ENCODE results near the gene CFAP74.

CFAP74 gene

DNA sequence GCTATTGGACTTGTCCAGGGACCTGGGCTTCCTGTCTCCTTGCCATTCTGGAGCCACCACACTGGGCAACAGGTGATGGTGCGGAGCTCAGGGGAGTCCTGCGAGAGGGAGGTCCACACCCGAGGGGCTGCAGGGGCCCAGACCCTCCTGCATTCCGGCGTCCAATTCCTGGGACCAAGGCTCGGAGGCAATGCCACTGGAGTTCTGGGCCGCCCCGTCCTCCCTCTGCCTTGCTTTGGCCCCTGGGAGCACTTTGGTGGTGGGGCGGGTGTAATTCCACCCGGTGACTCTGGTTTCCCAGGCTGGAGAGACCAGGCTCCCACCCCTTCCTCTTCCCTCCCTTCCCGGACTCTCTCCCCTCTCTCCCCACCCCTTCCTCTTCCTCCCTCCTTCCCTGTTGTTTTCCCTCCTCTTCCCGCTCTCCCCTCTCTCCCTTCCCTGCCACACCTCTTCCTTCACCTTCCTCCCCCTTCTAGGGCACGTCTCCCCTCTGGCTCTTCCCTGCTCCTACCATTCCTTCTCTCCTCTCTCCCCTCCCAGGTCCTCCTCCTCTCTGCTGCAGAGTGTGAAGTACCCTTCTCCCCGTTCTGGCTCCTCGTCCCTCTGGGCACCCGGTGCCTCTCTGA lies 48.6 kb upstream of the CFAP74 start (continued):
- TF ChIP-seq KLF8 (tag by site-specific recombination; IDR thresholded peaks at IDR 0.05): peak; percentile 58; the same call in 1 of the 2 replicates
- TF ChIP-seq SP2 (tag by site-specific recombination; IDR thresholded peaks at IDR 0.05): peak; percentile 89
- TF ChIP-seq, protein P1, sequence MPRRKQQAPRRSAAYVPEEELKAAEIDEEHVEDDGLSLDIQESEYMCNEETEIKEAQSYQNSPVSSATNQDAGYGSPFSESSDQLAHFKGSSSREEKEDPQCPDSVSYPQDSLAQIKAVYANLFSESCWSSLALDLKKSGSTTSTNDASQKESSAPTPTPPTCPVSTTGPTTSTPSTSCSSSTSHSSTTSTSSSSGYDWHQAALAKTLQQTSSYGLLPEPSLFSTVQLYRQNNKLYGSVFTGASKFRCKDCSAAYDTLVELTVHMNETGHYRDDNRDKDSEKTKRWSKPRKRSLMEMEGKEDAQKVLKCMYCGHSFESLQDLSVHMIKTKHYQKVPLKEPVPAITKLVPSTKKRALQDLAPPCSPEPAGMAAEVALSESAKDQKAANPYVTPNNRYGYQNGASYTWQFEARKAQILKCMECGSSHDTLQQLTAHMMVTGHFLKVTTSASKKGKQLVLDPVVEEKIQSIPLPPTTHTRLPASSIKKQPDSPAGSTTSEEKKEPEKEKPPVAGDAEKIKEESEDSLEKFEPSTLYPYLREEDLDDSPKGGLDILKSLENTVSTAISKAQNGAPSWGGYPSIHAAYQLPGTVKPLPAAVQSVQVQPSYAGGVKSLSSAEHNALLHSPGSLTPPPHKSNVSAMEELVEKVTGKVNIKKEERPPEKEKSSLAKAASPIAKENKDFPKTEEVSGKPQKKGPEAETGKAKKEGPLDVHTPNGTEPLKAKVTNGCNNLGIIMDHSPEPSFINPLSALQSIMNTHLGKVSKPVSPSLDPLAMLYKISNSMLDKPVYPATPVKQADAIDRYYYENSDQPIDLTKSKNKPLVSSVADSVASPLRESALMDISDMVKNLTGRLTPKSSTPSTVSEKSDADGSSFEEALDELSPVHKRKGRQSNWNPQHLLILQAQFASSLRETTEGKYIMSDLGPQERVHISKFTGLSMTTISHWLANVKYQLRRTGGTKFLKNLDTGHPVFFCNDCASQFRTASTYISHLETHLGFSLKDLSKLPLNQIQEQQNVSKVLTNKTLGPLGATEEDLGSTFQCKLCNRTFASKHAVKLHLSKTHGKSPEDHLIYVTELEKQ (tag by site-specific recombination; IDR thresholded peaks at IDR 0.05; ENCODE audit: borderline replicate concordance): no peak
- peak; percentile 88 for TF ChIP-seq ZNF366 (tag by site-specific recombination; conservative IDR thresholded peaks at IDR 0.05)

DNA sequence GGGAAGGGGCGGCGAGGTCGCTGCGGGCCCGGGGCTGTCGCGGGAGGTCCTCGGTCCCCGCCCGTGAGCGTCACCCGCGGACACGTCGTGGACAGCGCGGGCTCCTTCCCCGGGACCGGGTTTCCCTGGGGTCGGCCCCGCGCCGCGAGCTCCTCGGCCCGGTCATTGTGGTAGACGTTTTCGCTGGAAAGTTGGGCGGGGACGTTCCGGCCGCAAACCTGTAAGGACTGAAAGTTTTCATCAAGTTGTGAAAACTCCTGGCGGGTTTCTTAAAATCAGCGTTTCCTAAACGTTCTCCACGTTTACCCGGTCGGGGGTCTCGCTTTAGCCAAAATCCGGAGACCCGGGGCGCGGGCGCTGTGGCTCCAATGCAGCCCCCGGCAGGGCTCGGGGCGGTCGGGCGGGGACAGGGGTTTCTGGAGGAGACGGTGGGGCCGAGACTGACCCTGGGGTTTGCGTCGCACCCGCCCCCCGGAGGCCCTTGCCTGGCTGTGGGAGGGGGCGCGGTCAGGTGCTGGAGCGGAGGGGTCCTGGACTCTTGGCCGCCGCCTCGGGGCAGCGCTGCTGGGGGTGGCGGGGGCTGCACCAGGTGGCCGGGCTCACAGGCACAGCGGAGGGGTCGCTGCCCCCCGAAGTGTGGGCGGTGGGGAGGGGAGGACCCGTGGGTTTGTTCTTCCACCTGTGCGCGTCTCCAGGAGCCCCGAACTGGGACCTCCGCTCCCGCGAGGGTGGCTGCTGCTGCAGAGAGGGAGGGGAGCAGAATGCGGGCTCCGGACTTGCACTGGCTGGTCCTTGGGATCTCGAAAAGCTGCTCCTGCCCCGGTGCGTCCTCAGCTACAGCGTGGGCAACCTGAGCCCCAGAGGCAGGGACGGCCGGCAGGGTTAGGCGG lies 47.5 kb upstream of the CFAP74 start:
- Histone ChIP-seq H3K36me3 (ENCODE audit: control insufficient read depth in 2 of 2, insufficient read depth in 1 of 2, low read length in 2 of 2) (peaks cover 0 to 9% of the 10 kb centered on the region in 2 experiments; a peak in 1 of 3 replicates), H3K9me3 (ENCODE audit: control insufficient read depth, insufficient read depth, low read depth, low read length) (no peaks in the 10 kb centered on the region), H3K27ac (ENCODE audit: extremely low read depth, low read depth, low read length) (peak overlapping the region; percentile 56; the same call in 1 of the 2 replicates), H3K4me3 (ENCODE audit: low read depth, low read length) (peak overlapping the region; percentile 75), H3K4me1 (ENCODE audit: control insufficient read depth, insufficient read depth, low read length) (no peaks in the 10 kb centered on the region; the same call in 1 of the 2 replicates)
- ChIA-PET CTCF (no interaction called here), POLR2A (no interaction called here)
- TF ChIP-seq, protein P2, sequence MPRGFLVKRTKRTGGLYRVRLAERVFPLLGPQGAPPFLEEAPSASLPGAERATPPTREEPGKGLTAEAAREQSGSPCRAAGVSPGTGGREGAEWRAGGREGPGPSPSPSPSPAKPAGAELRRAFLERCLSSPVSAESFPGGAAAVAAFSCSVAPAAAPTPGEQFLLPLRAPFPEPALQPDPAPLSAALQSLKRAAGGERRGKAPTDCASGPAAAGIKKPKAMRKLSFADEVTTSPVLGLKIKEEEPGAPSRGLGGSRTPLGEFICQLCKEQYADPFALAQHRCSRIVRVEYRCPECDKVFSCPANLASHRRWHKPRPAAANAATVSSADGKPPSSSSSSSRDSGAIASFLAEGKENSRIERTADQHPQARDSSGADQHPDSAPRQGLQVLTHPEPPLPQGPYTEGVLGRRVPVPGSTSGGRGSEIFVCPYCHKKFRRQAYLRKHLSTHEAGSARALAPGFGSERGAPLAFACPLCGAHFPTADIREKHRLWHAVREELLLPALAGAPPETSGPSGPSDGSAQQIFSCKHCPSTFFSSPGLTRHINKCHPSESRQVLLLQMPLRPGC (tag by site-specific recombination; IDR thresholded peaks at IDR 0.05): 0 out of 2 replicates have a peak, but pooled peaks have one; percentile 29
- TF ChIP-seq ZNF560 (tag by site-specific recombination; IDR thresholded peaks at IDR 0.05; ENCODE audit: borderline replicate concordance) (no peak), GLIS1 (tag by site-specific recombination; IDR thresholded peaks at IDR 0.05) (peak; percentile 57; the same call in 1 of the 2 replicates), GLIS2 (tag by site-specific recombination; IDR thresholded peaks at IDR 0.05) (peak; percentile 80), ZNF335 (tag by site-specific recombination; conservative IDR thresholded peaks at IDR 0.05) (peak; percentile 23), EGR2 (tag by site-specific recombination; IDR thresholded peaks at IDR 0.05; ENCODE audit: low read depth) (peak; percentile 65), ZNF785 (tag by site-specific recombination; IDR thresholded peaks at IDR 0.05) (0 out of 2 replicates have a peak, but pooled peaks have one; percentile 59), SP2 (tag by site-specific recombination; IDR thresholded peaks at IDR 0.05) (peak; percentile 19; the same call in 1 of the 2 replicates), ZBTB7A (tag by site-specific recombination; IDR thresholded peaks at IDR 0.05; ENCODE audit: low read depth) (peak; percentile 37; the same call in 1 of the 2 replicates), SP3 (tag by site-specific recombination; IDR thresholded peaks at IDR 0.05) (no peak), ZFP37 (tag by site-specific recombination; IDR thresholded peaks at IDR 0.05) (no peak)
- TF ChIP-seq, protein P3, sequence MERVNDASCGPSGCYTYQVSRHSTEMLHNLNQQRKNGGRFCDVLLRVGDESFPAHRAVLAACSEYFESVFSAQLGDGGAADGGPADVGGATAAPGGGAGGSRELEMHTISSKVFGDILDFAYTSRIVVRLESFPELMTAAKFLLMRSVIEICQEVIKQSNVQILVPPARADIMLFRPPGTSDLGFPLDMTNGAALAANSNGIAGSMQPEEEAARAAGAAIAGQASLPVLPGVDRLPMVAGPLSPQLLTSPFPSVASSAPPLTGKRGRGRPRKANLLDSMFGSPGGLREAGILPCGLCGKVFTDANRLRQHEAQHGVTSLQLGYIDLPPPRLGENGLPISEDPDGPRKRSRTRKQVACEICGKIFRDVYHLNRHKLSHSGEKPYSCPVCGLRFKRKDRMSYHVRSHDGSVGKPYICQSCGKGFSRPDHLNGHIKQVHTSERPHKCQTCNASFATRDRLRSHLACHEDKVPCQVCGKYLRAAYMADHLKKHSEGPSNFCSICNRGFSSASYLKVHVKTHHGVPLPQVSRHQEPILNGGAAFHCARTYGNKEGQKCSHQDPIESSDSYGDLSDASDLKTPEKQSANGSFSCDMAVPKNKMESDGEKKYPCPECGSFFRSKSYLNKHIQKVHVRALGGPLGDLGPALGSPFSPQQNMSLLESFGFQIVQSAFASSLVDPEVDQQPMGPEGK (tag by site-specific recombination; IDR thresholded peaks at IDR 0.05): peak; percentile 41
- TF ChIP-seq, protein P4, sequence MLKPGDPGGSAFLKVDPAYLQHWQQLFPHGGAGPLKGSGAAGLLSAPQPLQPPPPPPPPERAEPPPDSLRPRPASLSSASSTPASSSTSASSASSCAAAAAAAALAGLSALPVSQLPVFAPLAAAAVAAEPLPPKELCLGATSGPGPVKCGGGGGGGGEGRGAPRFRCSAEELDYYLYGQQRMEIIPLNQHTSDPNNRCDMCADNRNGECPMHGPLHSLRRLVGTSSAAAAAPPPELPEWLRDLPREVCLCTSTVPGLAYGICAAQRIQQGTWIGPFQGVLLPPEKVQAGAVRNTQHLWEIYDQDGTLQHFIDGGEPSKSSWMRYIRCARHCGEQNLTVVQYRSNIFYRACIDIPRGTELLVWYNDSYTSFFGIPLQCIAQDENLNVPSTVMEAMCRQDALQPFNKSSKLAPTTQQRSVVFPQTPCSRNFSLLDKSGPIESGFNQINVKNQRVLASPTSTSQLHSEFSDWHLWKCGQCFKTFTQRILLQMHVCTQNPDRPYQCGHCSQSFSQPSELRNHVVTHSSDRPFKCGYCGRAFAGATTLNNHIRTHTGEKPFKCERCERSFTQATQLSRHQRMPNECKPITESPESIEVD (tag by site-specific recombination; IDR thresholded peaks at IDR 0.05): no peak
- TF ChIP-seq, protein P5, sequence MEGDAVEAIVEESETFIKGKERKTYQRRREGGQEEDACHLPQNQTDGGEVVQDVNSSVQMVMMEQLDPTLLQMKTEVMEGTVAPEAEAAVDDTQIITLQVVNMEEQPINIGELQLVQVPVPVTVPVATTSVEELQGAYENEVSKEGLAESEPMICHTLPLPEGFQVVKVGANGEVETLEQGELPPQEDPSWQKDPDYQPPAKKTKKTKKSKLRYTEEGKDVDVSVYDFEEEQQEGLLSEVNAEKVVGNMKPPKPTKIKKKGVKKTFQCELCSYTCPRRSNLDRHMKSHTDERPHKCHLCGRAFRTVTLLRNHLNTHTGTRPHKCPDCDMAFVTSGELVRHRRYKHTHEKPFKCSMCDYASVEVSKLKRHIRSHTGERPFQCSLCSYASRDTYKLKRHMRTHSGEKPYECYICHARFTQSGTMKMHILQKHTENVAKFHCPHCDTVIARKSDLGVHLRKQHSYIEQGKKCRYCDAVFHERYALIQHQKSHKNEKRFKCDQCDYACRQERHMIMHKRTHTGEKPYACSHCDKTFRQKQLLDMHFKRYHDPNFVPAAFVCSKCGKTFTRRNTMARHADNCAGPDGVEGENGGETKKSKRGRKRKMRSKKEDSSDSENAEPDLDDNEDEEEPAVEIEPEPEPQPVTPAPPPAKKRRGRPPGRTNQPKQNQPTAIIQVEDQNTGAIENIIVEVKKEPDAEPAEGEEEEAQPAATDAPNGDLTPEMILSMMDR (tag by site-specific recombination; IDR thresholded peaks at IDR 0.05): no peak
- TF ChIP-seq, protein P6, sequence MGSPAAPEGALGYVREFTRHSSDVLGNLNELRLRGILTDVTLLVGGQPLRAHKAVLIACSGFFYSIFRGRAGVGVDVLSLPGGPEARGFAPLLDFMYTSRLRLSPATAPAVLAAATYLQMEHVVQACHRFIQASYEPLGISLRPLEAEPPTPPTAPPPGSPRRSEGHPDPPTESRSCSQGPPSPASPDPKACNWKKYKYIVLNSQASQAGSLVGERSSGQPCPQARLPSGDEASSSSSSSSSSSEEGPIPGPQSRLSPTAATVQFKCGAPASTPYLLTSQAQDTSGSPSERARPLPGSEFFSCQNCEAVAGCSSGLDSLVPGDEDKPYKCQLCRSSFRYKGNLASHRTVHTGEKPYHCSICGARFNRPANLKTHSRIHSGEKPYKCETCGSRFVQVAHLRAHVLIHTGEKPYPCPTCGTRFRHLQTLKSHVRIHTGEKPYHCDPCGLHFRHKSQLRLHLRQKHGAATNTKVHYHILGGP (tag by site-specific recombination; IDR thresholded peaks at IDR 0.05): no peak
- TF ChIP-seq, protein P7, sequence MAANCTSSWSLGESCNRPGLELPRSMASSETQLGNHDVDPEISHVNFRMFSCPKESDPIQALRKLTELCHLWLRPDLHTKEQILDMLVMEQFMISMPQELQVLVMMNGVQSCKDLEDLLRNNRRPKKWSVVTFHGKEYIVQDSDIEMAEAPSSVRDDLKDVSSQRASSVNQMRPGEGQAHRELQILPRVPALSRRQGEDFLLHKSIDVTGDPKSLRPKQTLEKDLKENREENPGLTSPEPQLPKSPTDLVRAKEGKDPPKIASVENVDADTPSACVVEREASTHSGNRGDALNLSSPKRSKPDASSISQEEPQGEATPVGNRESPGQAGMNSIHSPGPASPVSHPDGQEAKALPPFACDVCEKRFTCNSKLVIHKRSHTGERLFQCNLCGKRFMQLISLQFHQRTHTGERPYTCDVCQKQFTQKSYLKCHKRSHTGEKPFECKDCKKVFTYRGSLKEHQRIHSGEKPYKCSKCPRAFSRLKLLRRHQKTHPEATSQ (tag by site-specific recombination; IDR thresholded peaks at IDR 0.05): 0 out of 2 replicates have a peak, but pooled peaks have one; percentile 43
